ENCODE results near the gene ZFYVE26. TPM values are rescaled to one million over a fixed set of nuclear protein-coding genes. Genes with fewer than 3 reads are reported as not detected.
"Not testable (repeated sequence)": the region's sequence is repeated elsewhere in the genome, so short reads cannot be mapped to it uniquely, and the experiment has no call there.

The ZFYVE26 gene
- total RNA-seq, 1 donor from 2014 or later: 33.9 TPM

DNA sequence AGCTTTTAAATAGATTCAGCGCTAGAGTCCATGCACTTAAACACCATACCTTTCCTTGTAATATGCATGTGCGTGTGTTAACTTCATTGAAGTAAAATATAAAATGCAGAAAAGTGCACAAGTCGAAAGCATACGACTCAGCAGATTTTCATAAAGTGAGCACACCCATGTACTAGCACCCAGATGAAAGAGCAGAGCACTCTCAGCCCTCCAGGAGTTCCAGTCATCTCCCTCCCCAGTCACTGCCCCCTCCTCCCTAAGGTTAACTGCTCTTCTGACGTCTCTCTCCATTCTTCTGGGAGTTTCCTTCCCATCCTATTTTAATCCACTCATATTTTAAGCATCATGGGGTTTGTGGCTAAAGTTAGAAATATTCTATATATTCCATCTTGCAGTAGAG lies 94.5 kb downstream of the ZFYVE26 start:
- Mint-ChIP-seq H3K4me3 (ENCODE audit: low read depth) (no peak overlapping the region), H3K27ac (no peak overlapping the region), H3K36me3 (ENCODE audit: insufficient read depth) (no peaks in the 10 kb centered on the region), H3K27me3 (no peaks in the 10 kb centered on the region), H3K9me3 (ENCODE audit: low read depth) (no peaks in the 10 kb centered on the region), H3K4me1 (ENCODE audit: low read depth) (peaks cover 17% of the 10 kb centered on the region)
- no peak for DNase-seq (ENCODE audit: low spot score, unreplicated experiment)
- TF ChIP-seq CTCF (IDR thresholded peaks at IDR 0.05; ENCODE audit: unreplicated experiment): no peak

DNA sequence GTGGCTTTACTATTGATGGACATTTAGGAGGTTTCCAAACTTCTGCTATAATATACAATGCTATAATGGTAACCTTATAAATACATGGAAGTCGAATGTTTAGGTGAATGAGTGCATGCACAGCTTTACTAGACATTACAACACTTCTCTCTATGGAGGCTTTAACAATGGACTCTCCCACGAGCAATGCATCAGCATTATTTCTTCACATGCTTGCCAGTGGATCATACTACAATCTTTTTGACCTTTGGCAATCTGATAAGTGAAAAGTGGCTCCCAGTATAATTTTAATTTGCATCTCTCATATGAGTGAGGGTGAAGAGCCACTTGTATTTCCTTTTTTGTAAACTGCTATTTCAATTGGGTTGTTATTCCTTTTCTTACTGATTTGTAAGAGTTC lies 96.5 kb downstream of the ZFYVE26 start:
- no peaks in the 10 kb centered on the region for H3K9me3 Mint-ChIP-seq (ENCODE audit: low read depth)
- no peak for DNase-seq (ENCODE audit: low spot score, unreplicated experiment)
- no peak overlapping the region for H3K4me3 Mint-ChIP-seq (ENCODE audit: low read depth)
- H3K27me3 Mint-ChIP-seq: no peaks in the 10 kb centered on the region
- H3K27ac Mint-ChIP-seq: no peak overlapping the region
- no peaks in the 10 kb centered on the region for H3K36me3 Mint-ChIP-seq (ENCODE audit: insufficient read depth)
- no peak for TF ChIP-seq CTCF (IDR thresholded peaks at IDR 0.05; ENCODE audit: unreplicated experiment)
- peaks cover 17% of the 10 kb centered on the region for H3K4me1 Mint-ChIP-seq (ENCODE audit: low read depth)

- H3K36me3 Mint-ChIP-seq (ENCODE audit: insufficient read depth); H3K27ac Mint-ChIP-seq; DNase-seq (ENCODE audit: low spot score, unreplicated experiment); H3K4me3 Mint-ChIP-seq (ENCODE audit: low read depth); H3K27me3 Mint-ChIP-seq; H3K9me3 Mint-ChIP-seq (ENCODE audit: low read depth): not testable (repeated sequence)
- peaks cover 17% of the 10 kb centered on the region for H3K4me1 Mint-ChIP-seq (ENCODE audit: low read depth)
Measured at GRCh38 chr14:67719385-67719784, 97.0 kb downstream of the ZFYVE26 start.

- Mint-ChIP-seq H3K36me3 (ENCODE audit: insufficient read depth) (no peaks in the 10 kb centered on the region), H3K9me3 (ENCODE audit: low read depth) (no peaks in the 10 kb centered on the region), H3K27me3 (no peaks in the 10 kb centered on the region), H3K4me1 (ENCODE audit: low read depth) (peaks cover 16% of the 10 kb centered on the region), H3K4me3 (ENCODE audit: low read depth) (no peak overlapping the region), H3K27ac (no peak overlapping the region)
- no peak for TF ChIP-seq CTCF (IDR thresholded peaks at IDR 0.05; ENCODE audit: unreplicated experiment)
- DNase-seq (ENCODE audit: low spot score, unreplicated experiment): no peak
Measured at GRCh38 chr14:67718265-67718664, 98.1 kb downstream of the ZFYVE26 start.

DNA sequence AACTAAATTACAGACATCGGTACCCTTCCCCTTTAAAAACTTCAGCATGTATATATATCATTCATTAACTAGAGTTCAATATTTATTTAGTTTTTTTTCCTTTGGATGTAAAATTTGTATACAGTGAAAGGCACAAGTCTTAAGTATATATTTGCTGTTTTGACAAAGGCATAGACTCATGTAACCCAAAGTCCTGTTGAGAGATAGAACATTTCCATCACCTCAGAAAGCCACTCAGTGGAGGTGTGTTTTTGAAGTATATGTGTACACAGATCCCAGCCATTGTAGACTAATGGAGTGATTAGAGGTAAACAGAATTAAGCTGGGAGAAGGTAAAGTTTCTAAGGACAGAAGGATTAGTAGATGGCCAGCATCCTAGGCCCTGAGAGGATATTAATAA lies 99.3 kb downstream of the ZFYVE26 start:
- Mint-ChIP-seq H3K27ac (no peak overlapping the region), H3K36me3 (ENCODE audit: insufficient read depth) (no peaks in the 10 kb centered on the region), H3K27me3 (no peaks in the 10 kb centered on the region), H3K4me1 (ENCODE audit: low read depth) (peaks cover 10% of the 10 kb centered on the region), H3K4me3 (ENCODE audit: low read depth) (no peak overlapping the region), H3K9me3 (ENCODE audit: low read depth) (no peaks in the 10 kb centered on the region)
- no peak for DNase-seq (ENCODE audit: low spot score, unreplicated experiment)
- no peak for TF ChIP-seq CTCF (IDR thresholded peaks at IDR 0.05; ENCODE audit: unreplicated experiment)

DNA sequence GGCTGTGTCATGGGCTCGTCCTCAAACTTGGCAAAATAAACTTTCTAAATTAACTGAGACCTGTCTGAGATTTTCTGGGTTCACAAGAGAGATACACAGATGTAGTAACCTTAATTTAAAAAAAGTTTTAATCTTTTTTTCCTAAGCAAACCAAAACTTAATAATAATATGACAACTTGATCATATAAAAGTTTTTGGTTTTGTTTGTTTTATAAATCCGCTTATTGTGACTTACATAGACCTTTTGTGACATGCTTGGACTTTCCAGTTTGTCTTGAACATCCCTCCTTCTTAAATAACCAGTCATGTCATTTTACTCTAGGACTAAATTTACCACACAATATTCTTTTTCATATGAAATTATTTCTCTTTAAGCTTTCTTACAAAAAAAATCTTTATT lies 106.2 kb downstream of the ZFYVE26 start:
- DNase-seq (ENCODE audit: low spot score, unreplicated experiment): no peak
- no peak for TF ChIP-seq CTCF (IDR thresholded peaks at IDR 0.05; ENCODE audit: unreplicated experiment)
- Mint-ChIP-seq H3K4me1 (ENCODE audit: low read depth) (no peaks in the 10 kb centered on the region), H3K27ac (no peak overlapping the region), H3K36me3 (ENCODE audit: insufficient read depth) (no peaks in the 10 kb centered on the region), H3K9me3 (ENCODE audit: low read depth) (peaks cover 6% of the 10 kb centered on the region), H3K4me3 (ENCODE audit: low read depth) (no peak overlapping the region), H3K27me3 (no peaks in the 10 kb centered on the region)

DNA sequence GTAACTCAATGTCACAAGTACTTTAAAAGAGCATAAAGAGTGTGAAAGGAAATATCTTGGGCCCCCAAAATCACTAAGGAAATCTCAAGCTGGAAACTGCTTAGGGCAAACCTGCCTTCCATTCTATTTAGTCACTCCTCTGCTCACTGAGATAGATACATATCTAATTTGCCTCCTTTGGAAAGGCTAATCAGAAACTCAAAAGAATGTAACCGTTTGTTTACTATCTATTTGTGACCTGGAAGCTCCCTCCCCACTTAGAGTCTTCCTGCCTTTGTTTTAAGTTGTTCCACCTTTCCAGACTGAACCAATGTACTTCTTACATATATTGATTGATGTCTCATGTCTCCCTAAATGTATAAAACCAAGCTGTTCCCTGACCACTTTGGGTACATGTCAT lies 106.6 kb downstream of the ZFYVE26 start:
- H3K4me3 Mint-ChIP-seq (ENCODE audit: low read depth); H3K36me3 Mint-ChIP-seq (ENCODE audit: insufficient read depth); H3K9me3 Mint-ChIP-seq (ENCODE audit: low read depth); DNase-seq (ENCODE audit: low spot score, unreplicated experiment); H3K27ac Mint-ChIP-seq; H3K4me1 Mint-ChIP-seq (ENCODE audit: low read depth); H3K27me3 Mint-ChIP-seq: not testable (repeated sequence)

GRCh38 chr14:67709346-67709745 lies 107.0 kb downstream of the ZFYVE26 start:
- H3K4me3 Mint-ChIP-seq (ENCODE audit: low read depth); H3K9me3 Mint-ChIP-seq (ENCODE audit: low read depth): not testable (repeated sequence)

More at GRCh38 chr14:67709346-67709745, 107.0 kb downstream of the ZFYVE26 start:
- not testable (repeated sequence) for H3K27ac Mint-ChIP-seq; H3K4me1 Mint-ChIP-seq (ENCODE audit: low read depth); DNase-seq (ENCODE audit: low spot score, unreplicated experiment); H3K36me3 Mint-ChIP-seq (ENCODE audit: insufficient read depth); H3K27me3 Mint-ChIP-seq
